Uterus (tissue), 2 donors: ENCODE measurements around the gene PUS3.

ENCODE experiments used
- POLR2A ChIP-seq, 2 donors: fragments of 450-650 bp; IDR thresholded peaks; one replicate each; pipeline ENCODE4 v1.6.1; 2016; ENCODE audit warnings: antibody characterized with exemption in 2 of 2, mild to moderate bottlenecking in 1 of 2, moderate library complexity in 1 of 2
- TF ChIP-seq, protein P1 (sequence below), 4 experiments: fragments of 200-600 bp in 2 of 4; fragments of 450-650 bp in 2 of 4; sonication (generic) in 2 of 4; IDR thresholded peaks; one replicate each; pipeline ENCODE4 v1.5.1; 2016 to 2019; ENCODE audit warnings: antibody characterized with exemption in 4 of 4, mild to moderate bottlenecking in 2 of 4, moderate library complexity in 1 of 4

DNA sequence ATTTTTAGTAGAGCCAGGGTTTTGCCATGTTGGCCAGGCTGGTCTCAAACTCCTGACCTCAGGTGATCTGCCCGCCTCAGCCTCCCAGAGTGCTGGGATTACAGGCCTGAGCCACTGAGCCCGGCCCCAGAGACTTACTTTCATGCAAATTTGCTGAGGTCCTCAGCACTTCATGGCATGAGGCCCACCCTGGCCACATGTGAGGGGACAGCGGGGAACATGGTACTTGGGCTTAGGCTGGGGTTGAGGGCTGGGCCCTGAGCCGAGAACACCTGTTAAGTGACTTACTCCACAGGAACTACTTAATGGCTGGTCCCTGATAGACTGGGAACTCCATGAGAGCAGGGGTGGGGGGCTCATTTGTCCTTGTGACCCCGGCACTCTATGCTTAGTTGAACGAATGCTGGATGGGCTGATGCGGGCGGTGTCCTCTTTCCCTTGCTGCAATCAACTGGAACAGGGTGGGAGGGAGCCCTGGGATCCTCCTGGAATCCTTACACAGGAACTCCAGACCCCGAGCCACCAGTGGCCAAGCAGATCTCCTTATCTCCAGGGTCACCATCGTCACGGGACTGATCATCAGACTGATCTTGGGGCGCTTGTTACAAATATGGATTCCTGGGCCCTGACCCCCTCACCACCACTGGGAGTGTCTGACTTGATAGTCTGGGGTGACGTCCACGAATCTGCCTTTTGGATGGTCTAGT, 43.9 kb upstream of the PUS3 start:
- TF ChIP-seq, protein P1, sequence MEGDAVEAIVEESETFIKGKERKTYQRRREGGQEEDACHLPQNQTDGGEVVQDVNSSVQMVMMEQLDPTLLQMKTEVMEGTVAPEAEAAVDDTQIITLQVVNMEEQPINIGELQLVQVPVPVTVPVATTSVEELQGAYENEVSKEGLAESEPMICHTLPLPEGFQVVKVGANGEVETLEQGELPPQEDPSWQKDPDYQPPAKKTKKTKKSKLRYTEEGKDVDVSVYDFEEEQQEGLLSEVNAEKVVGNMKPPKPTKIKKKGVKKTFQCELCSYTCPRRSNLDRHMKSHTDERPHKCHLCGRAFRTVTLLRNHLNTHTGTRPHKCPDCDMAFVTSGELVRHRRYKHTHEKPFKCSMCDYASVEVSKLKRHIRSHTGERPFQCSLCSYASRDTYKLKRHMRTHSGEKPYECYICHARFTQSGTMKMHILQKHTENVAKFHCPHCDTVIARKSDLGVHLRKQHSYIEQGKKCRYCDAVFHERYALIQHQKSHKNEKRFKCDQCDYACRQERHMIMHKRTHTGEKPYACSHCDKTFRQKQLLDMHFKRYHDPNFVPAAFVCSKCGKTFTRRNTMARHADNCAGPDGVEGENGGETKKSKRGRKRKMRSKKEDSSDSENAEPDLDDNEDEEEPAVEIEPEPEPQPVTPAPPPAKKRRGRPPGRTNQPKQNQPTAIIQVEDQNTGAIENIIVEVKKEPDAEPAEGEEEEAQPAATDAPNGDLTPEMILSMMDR (IDR thresholded peaks at IDR 0.05), result no peak
- TF ChIP-seq POLR2A (IDR thresholded peaks at IDR 0.05), result no peak
